WTC11 (cell line): ENCODE measurements around the gene ANTXR1. TPM values are rescaled to one million over a fixed set of nuclear protein-coding genes. Genes with fewer than 3 reads are reported as not detected.

Source experiments
- ATAC-seq: fragments of 200-7000 bp; cut with Tn5 transposase; 2 replicates; pipeline ENCODE4 v1.10.0; 2021; ENCODE audit warnings: mild to moderate bottlenecking, moderate library complexity
- CTCF ChIA-PET: fragments of 300-600 bp; sonication (Branson Sonifier 250); formaldehyde crosslinking; loops from one replicate; lab custom pipeline; 2021; ENCODE audit warnings: antibody characterized with exemption; lab: Charles Lee
- POLR2A ChIA-PET: fragments of 350-600 bp; sonication (Branson Sonifier 250); formaldehyde crosslinking; loops from one replicate; lab custom pipeline; 2021; ENCODE audit warnings: antibody characterized with exemption; lab: Charles Lee
- DNase-seq: peaks from one replicate; pipeline ENCODE4 v3.0.0; 2021; ENCODE audit warnings: low spot score
- H3K27ac Mint-ChIP-seq: 2 replicates; pipeline ENCODE4 v1.8.0; 2021; ENCODE audit warnings: mixed read lengths
- H3K27me3 Mint-ChIP-seq: 2 replicates; pipeline ENCODE4 v1.8.0; 2021; ENCODE audit warnings: low read depth, mild to moderate bottlenecking, moderate library complexity, mixed read lengths
- H3K36me3 Mint-ChIP-seq: 2 replicates; pipeline ENCODE4 v1.8.0; 2021; ENCODE audit warnings: mixed read lengths
- H3K4me1 Mint-ChIP-seq: 2 replicates; pipeline ENCODE4 v1.8.0; 2022; ENCODE audit warnings: mixed read lengths
- H3K4me3 Mint-ChIP-seq: 2 replicates; pipeline ENCODE4 v1.8.0; 2021; ENCODE audit warnings: mild to moderate bottlenecking, moderate library complexity, mixed read lengths
- H3K9me3 Mint-ChIP-seq: 2 replicates; pipeline ENCODE4 v1.8.0; 2021; ENCODE audit warnings: mixed read lengths
- AFF4 ChIP-seq: sonication (generic); formaldehyde crosslinking; IDR thresholded peaks from 2 replicates; pipeline ENCODE4 v1.8.1; 2023; ENCODE audit warnings: mild to moderate bottlenecking, missing genetic modification reagents, borderline replicate concordance
- ERG ChIP-seq: fragments of 250-450 bp; sonication (Bioruptor Pico); IDR thresholded peaks from 2 replicates; pipeline ENCODE4 v1.8.0; 2021; ENCODE audit warnings: mild to moderate bottlenecking
- FOXJ3 ChIP-seq: sonication (generic); formaldehyde crosslinking; IDR thresholded peaks from 2 replicates; pipeline ENCODE4 v1.9.0; 2021; ENCODE audit warnings: missing genetic modification reagents, mild to moderate bottlenecking, borderline replicate concordance
- FOXK1 ChIP-seq: sonication (generic); formaldehyde crosslinking; IDR thresholded peaks from 2 replicates; pipeline ENCODE4 v1.8.0; 2022; ENCODE audit warnings: mild to moderate bottlenecking, moderate library complexity, missing genetic modification reagents
- FOXP1 ChIP-seq: sonication (generic); formaldehyde crosslinking; IDR thresholded peaks from 2 replicates; pipeline ENCODE4 v1.8.0; 2022; ENCODE audit warnings: missing genetic modification reagents, mild to moderate bottlenecking, moderate library complexity, borderline replicate concordance
- IRF1 ChIP-seq: sonication (generic); formaldehyde crosslinking; IDR thresholded peaks from 2 replicates; pipeline ENCODE4 v1.8.0; 2023; ENCODE audit warnings: missing genetic modification reagents
- JAZF1 ChIP-seq: fragments of 250-450 bp; sonication (Bioruptor Pico); IDR thresholded peaks from 2 replicates; pipeline ENCODE4 v1.9.0; 2021; ENCODE audit warnings: moderate library complexity, mild to moderate bottlenecking, inconsistent platforms
- JUN ChIP-seq: sonication (generic); formaldehyde crosslinking; IDR thresholded peaks from 2 replicates; pipeline ENCODE4 v1.8.0; 2023; ENCODE audit warnings: mild to moderate bottlenecking, missing genetic modification reagents
- MAX ChIP-seq: sonication (generic); formaldehyde crosslinking; IDR thresholded peaks from 2 replicates; pipeline ENCODE4 v1.8.0; 2022; ENCODE audit warnings: mild to moderate bottlenecking, missing genetic modification reagents
- NR3C1 ChIP-seq: sonication (generic); formaldehyde crosslinking; conservative IDR thresholded peaks from 2 replicates; pipeline ENCODE4 v1.8.1; 2023; ENCODE audit warnings: low read depth, mild to moderate bottlenecking, missing genetic modification reagents
- PRDM15 ChIP-seq: sonication (generic); formaldehyde crosslinking; IDR thresholded peaks from 2 replicates; pipeline ENCODE4 v1.8.0; 2022; ENCODE audit warnings: missing genetic modification reagents
- STAT6 ChIP-seq: sonication (generic); formaldehyde crosslinking; conservative IDR thresholded peaks from 2 replicates; pipeline ENCODE4 v1.8.1; 2023; ENCODE audit warnings: mild to moderate bottlenecking, low read depth, missing genetic modification reagents, moderate library complexity
- ZNF532 ChIP-seq: fragments of 250-450 bp; sonication (Bioruptor Pico); IDR thresholded peaks from 2 replicates; pipeline ENCODE4 v1.9.0; 2021; ENCODE audit warnings: mild to moderate bottlenecking, borderline replicate concordance
- ZNF671 ChIP-seq: fragments of 250-450 bp; sonication (Bioruptor Pico); IDR thresholded peaks from 2 replicates; pipeline ENCODE4 v1.8.0; 2021; ENCODE audit warnings: mild to moderate bottlenecking
- total RNA-seq: library from RNA; stranded (reverse); gene quantifications from 3 replicates; pipeline ENCODE4 v1.2.3, GENCODE V29; 2021

ANTXR1 gene
- total RNA-seq, 1 experiment from 2014 or later: 30.0 TPM

- TF ChIP-seq PRDM15 (CRISPR knock-in tag) (no peak), MAX (no peak), JAZF1 (CRISPR knock-in tag) (no peak), FOXK1 (CRISPR knock-in tag) (no peak)
Observed at GRCh38 chr2:69088466-69088865, 75.5 kb downstream of the ANTXR1 start (continued).

- Mint-ChIP-seq H3K27me3 (no peaks in the 10 kb centered on the region), H3K27ac (no peak overlapping the region), H3K4me3 (no peak overlapping the region), H3K4me1 (peaks cover 15% of the 10 kb centered on the region), H3K9me3 (no peaks in the 10 kb centered on the region), H3K36me3 (peaks cover 5% of the 10 kb centered on the region; the same call in 1 of the 2 replicates)
- no peak for ATAC-seq
- DNase-seq: no peak
- ChIA-PET CTCF (interaction anchor here (0.6 to 0.8 kb wide), 2 partner anchors 76 to 217 kb away, joined by 4 to 6 read pairs; partner anchors contain the start of gene ANTXR1), POLR2A (no interaction called here)
- TF ChIP-seq ZNF532 (CRISPR knock-in tag) (no peak), FOXJ3 (CRISPR knock-in tag) (no peak), AFF4 (CRISPR knock-in tag) (no peak), JUN (no peak), ERG (CRISPR knock-in tag) (no peak)
Observed at GRCh38 chr2:69089266-69089665, 76.3 kb downstream of the ANTXR1 start.

- POLR2A ChIA-PET: no interaction called here
- Mint-ChIP-seq H3K36me3 (peaks cover 5% of the 10 kb centered on the region; the same call in 1 of the 2 replicates), H3K27ac (no peak overlapping the region), H3K4me1 (peaks cover 15% of the 10 kb centered on the region), H3K27me3 (no peaks in the 10 kb centered on the region), H3K9me3 (no peaks in the 10 kb centered on the region), H3K4me3 (no peak overlapping the region)
- DNase-seq: no peak
- CTCF ChIA-PET: interaction anchor here (0.6 kb wide), 1 partner anchor 77 kb away, joined by 6 read pairs; the partner anchor contains the start of gene ANTXR1
- no peak for ATAC-seq
- TF ChIP-seq IRF1 (CRISPR knock-in tag) (no peak), ERG (CRISPR knock-in tag) (no peak), ZNF671 (CRISPR knock-in tag) (no peak), STAT6 (CRISPR knock-in tag) (no peak), FOXP1 (CRISPR knock-in tag) (no peak), NR3C1 (CRISPR knock-in tag) (no peak)
Observed at GRCh38 chr2:69089998-69090397, 77.0 kb downstream of the ANTXR1 start.
